GM21447 (cell line): ENCODE measurements around the gene XBP1.
"Not testable (repeated sequence)": the region's sequence is repeated elsewhere in the genome, so short reads cannot be mapped to it uniquely, and the experiment has no call there.

Experiments
- ATAC-seq: cut with Tn5 transposase; IDR thresholded peaks from one replicate; pipeline ENCODE4 v1.9.1; 2021; ENCODE audit not compliant: unreplicated experiment

The XBP1 gene

DNA sequence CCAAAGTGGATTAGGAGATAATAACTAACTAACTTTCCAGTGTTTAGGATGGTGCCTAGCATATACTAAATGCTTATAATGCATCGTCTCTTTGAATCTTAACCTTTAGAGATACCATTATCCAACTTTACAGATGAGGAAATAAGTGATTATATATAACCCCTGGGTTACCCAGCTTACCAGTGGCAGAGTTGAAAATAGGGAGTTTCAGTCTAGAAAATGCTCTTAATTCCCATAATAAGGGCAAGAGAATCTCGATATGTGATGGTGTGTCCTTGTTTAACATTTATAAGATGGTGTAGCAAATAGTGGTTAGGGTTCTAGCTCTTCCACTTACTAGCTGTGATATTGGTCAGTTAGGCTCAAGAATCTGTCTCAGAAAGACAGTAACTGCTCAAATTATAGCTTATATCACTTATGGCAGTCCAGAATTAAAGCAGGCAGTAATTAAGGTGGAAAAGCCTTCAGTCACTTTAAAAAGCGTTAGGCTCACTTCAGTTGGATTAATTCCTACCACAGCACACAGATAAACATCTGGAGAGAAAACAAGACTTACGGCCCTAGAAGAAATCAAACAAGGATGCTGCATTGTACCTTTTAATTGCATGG lies 6.3 kb downstream of the XBP1 start:
- ATAC-seq, result no peak

DNA sequence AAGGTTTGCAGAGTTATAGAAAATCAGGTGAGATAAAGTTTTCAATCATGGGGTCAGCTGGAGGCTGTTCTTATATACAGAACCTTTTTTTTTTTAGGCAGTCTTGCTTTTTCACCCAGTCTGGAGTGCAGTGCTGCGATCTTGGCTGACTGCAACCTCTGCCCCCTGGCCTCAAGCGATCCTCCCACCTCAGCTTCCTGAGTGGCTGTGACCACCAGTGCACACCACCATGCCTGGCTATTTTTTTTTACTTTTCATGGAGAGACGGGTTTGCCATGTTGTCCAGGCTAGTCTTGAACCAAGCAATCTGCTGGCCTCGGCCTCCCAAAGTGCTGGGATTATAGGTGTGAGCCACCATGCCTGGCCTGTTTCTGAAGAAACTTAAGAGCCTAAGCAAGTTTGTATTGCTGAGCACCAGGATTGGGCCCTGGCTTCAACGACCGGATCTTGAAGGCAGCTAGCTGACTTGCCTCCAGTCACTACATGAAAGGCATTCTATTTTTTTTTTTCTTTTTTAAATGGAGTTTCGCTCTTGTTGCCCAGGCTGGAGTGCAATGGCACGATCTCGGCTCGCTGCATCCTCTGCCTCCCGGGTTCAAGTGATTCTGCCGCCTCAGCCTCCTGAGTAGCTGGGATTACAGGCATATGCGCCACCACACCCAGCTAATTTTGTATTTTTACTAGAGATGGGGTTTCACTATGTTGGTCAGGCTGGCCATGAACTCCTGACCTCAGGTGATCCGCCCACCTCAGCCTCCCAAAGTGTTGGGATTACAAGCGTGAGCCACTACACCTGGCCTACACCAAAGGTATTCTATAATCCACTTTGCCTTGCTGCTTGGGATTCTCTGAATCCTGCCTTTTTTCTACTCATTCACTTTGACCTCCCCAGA lies 7.6 kb downstream of the XBP1 start:
- peak; percentile 34 for ATAC-seq

DNA sequence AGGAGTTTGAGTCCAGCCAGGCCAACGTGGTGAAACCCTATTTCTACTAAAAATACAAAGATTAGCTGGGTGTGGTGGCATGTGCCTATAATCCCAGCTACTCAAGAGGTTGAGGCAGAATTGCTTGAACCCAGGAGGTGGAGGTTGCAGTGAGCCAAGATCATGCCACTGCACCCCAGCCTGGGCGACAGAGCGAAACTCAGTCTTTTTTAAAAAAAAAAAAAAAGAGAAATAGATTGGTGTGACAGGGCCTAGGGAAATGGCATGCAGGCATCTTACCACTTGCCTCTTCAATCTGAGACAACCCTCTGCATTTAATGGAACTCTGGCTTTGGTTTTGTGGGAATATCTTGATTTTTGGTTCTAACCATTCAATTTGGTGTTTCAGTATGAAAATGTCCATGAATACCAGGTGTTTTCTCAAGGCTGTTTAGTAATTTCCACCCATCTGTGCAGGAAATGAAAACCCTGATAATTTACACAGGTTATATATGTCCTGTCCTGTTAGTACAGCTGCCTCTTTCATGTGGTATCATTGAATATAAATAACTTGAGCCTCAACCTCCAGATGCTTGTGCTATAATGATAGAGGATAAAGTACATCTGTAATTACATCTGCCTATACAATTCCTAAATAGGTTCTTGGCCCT lies 8.4 kb downstream of the XBP1 start:
- peak; percentile 61 for ATAC-seq

DNA sequence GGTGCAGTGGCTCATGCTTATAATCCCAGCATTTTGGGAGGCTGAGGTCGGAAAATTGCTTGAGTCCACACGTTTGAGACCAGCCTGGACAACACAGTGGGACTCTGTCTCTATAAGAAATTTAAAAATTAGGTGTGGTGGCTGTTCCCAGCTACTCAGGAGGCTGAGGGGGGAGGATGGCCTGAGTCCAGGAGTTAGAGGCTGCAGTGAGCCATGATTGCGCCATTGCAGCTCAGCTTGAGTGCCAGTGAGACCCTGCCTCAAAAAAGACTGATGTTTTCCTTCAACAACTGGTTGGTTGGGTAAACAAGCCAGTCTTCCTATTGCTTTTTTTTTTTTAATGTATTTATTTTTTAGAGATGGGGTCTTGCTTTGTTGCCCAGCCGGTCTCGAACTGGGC lies 9.2 kb downstream of the XBP1 start:
- no peak for ATAC-seq

DNA sequence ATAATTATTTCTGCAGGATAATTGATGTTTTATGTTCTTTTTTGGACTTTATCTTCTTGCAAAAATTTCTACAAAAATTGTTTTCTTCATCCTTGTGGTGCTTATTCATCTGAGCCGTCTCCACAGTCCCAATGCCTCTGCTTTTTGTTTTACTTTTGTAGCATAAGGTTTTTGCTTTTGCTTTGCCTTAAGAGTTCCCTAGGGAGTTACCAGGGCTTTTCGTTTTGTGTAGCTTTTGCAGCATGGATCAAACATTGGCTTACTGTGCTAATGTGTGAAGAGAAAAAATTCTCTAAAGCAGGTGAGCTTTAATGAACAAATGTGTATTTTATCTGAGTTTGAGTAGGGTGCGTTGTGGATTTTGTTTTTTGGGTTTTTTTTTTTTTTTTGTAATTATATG lies 11.8 kb downstream of the XBP1 start:
- ATAC-seq, result no peak

DNA sequence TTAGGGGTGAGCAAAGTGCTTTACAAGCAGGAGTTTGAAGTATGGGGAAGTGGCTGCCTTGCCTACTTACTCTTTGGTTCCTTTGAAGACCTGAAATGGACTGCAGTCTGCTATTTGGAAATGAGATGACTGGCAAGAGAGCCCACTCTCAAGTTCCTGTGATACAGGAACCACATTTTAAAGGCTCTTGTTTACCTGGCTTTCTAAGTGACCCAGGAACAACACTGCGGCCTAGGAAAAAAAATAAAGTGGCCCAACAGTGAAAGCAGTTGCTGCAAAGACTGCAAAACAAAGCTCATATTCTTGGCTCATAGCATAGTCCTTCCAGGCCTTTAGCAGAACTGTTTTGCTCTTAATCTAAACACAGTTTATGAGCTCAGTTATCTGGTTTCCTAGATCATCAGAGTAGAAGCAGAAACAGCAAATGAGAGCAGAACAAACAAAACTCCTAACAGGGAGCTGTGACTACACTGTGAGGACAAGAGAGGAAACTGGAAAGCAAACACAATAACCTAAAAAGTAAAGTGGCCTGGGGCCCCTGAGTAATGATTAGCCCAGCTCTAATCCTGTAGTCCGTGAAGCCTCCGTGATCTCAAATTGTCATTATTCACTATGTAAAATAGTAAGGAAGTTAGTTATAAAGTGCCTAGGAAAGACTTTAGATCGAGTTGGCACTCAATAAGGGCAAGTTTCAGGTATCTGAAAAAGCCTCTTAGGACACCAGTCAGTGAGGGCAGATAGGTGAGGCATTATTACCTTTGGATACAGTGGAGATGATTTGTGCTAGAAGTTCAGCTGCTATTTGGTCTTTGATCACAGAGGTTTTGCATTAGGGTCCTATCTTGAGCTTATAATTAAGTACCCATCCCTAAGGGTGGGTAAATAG lies 16.3 kb downstream of the XBP1 start:
- no peak for ATAC-seq

DNA sequence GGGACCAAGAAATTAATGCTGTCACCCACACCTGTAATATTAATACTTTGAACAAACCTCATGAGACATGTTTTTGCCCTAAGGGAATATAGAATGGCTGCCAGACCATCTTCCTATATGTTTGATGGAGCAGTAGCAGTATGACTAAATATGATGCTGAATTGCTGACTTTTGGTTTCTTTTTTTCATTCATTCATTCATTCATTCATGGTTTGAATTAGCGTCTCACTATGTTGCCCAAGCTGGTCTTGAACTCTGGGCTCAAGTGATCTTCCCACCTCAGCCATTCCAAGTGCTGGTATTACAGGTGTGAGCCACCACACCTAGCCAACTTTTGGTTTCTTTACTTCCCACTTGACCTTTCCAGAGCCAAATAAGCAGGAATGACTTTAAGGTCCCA lies 20.1 kb downstream of the XBP1 start:
- ATAC-seq, result no peak

DNA sequence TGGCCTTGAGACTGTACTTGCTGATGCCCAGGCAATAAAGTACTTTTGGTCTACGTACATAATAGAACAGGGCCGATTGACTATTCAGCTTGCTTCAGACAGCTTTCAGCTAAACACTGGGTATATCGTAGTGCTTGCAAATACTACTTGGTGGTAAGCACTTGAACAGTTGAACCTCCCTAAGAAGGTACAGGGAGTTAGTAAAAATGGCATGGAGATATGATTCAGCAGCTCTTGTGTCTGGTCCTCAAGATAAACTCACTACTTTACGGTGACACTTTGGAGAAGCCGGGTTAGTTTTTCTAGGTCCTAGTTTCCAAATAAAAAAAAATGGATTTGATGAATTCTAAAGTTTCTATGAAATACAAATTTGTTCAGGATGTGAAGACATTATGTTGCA lies 20.5 kb downstream of the XBP1 start:
- ATAC-seq, result no peak

DNA sequence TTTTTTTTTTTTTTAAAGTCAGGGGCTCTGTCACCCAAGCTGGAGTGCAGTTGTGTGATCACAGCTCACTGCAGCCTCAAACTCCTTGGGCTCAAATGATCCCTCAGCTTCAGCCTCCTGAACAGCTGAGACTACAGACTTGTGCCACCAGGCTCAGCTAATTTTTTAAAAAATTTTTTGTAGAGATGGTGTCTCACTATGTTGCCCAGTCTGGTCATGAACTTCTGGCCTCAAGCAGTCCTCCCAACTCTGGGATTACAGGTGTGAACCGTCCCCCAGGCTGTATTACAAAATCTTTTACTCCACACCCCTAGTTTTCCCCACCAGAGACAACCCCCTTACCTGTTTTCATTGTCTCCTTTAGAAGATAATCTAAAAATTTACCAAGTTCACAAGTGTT lies 26.0 kb downstream of the XBP1 start:
- no peak for ATAC-seq

DNA sequence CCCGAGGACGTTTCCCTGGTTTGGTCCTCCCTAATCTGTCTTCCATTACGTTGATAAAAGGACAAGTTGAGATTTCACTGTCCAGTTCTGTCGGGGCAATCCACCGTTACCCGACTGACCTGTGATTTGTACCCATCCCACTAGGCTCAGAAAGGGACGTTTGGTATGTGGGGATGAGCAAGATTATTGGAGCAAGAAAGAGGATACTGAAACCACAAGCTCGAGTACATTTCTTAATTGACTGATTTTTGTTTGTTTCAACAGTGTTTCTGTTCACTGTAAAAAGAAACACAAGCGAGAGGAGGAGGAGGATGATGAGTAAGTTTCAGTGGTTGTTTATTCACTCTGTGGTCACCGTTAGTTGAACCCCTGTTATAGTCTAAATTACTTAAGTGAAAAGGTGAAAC lies 26.9 kb downstream of the XBP1 start:
- ATAC-seq, result peak; percentile 31

DNA sequence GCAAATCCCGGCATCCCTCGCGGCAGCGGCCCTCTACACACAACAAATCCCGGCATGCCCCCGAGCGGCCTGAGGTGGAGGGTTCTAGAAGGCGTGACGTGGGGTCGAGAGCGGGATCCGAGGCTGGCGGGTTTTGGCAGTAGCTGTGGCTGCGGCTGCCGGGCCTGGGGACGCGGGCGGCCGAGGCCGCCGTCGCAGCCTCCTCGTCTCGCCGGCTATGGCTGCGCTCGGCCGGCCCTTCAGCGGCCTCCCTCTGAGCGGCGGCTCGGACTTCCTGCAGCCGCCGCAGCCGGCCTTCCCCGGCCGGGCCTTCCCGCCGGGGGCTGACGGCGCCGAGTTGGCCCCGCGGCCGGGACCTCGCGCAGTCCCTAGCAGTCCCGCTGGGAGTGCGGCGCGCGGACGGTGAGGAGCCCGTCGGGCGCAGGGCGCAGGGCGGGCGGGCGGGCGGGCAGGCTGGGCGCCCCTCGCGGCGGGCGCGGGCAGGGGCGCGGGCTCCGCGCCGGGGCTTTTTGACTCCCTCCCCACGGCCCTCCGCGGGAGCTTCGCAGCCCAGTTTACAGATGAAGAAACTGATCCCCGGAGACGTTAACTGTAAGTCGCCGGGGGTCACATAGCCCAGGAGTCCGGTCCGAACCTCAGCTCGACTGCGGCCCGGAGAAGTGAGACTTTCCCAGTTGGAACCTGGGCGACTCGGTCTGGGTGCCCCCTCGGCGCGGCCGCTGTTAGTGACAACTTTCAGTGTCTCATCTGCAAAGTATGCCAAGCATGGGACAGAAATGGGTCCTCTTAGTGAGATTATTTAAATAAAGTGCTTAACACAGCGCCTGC lies 27.5 kb downstream of the XBP1 start, which contains the start of gene CCDC117:
CCDC117 (plus strand) TSS at position 63 of the 828 bp plus-strand sequence; CDS start at position 218, 155 bp downstream.
- ATAC-seq, result peak; percentile 81

DNA sequence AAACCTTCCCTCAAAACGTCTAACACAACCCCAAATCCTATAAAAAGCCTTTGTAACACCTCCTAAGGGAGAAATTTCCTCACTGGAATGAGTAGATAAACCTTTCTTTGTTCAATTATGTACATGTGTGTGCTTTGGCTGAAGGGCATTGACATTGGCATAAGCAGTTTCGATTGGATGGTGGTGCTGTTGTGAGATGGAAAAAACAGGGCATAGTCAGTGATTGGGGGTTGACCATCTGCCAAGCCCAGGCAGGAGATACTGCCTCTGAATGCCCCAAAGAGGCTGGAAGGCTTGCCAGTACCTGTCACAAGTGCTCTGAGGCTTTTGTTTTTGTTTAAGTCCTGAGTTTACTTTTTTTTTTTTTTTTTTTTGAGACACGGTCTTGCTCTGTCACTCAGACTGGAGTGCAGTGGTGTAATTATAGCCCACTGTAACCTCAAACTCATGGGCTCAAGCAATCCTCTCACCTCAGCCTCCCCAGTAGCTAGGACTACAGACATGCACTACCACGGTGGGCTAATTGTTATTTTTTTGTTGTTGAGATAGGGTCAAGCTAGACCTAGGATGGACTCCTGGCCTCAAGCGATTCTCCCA lies 29.1 kb downstream of the XBP1 start:
- no peak for ATAC-seq

DNA sequence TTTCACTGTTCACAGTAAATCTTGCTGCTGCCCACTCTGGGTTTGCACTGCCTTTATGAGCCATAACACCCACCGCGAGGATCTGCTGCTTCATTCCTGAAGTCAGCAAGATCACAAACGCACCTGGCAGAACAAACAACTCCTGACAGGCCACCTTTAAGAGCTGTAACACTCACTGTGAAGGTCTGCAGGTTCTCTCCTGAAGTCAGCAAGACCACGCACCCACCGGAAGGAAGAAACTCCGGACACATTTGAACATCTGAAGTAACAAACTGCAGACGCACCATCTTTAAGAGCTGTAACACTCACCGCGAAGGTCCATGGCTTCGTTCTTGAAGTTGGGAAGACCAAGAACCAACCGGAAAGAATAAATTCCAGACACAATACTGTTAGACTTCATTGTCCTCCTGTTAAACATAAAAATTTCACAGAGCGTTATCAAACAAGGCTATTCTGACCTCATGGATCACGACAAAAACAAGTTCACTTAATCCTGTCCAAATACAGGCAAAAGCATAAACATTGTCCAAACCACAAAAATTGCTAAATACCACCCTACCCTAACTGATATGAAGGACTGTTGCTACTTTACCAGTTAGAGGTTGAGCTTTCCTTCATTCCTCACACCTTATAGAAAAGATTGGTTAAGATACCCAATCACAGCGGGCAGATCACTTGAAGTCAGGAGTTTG lies 30.8 kb downstream of the XBP1 start:
- ATAC-seq, result no peak

DNA sequence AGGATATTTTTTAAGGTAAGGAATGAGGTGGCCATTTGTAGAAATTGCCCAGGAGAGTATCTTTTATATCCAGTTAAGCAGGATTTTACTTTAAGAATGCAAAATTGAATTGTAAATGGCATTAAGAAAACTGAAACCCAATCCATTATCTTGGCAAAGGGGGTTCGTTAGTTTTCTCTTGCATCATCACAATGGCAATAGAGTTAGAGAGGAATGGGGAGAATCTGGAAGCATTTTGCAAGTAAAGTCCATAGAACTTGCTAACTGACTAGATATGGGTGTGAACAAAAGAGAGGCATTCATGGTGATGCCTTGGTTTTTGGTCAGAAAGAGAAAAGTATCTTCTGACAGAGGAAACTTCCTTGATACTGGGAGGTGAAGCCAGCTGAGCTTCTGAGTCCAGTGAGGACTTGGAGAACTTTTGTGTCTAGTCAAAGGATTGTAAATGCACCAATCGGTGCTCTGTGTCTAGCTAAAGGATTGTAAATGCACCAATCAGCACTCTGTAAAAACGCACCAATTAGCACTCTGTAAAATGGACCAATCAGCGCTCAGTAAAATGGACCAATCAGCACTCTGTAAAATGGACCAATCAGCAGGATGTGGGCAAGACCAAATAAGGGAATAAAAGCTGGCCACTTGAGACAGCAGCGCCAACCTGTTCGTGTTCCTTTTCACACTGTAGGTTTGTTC lies 31.5 kb downstream of the XBP1 start:
- no peak for ATAC-seq

DNA sequence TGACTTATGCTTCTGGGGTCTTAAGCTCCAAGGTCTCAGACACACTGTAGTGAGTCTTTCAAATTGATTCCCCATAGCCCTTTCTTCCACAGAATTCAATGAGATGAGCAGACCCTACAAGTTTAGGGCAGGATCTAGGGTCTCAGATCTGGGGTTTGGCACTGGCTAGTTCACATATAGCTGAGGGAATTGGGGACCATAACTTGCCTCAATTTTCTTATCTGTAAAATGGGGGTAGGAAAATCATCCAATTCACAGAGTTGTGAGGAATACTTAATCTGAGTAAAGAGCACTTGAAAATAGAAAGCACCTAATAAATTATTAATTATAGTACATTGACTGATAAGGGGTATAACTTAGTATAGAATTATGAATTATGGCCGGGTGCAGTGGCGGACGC lies 33.7 kb downstream of the XBP1 start:
- no peak for ATAC-seq

DNA sequence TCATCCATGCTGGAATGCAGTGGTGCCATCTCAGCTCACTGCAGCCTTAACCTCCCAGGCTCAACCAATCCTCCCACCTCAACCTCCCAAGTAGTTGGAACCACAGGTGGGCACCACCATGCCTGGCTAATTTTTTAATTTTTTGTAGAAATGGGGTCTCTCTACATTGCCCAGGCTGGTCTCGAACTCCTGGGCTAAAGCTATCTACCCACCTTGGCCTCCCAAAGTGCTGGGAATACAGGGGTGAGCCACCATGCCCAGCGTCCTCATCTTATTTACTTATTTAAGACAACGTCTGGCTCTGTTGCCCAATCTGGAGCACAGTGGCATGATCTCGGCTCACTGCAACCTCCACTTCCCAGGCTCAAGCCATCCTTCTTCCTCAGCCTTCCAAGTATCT lies 38.4 kb downstream of the XBP1 start:
- not testable (repeated sequence) for ATAC-seq

DNA sequence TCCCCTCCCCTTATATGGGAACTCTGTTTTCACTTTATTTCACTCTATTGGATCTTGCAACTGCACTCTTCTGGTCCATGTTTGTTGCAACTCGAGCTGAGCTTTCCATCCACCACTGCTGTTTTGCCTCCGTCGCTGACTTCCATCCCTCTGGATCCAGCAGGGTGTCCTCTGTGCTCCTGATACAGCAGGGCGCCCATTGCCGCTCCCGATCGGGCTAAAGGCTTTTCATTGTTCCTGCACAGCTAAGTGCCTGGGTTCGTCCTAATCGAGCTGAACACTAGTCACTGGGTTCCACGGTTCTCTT lies 39.0 kb downstream of the XBP1 start:
- no peak for ATAC-seq

DNA sequence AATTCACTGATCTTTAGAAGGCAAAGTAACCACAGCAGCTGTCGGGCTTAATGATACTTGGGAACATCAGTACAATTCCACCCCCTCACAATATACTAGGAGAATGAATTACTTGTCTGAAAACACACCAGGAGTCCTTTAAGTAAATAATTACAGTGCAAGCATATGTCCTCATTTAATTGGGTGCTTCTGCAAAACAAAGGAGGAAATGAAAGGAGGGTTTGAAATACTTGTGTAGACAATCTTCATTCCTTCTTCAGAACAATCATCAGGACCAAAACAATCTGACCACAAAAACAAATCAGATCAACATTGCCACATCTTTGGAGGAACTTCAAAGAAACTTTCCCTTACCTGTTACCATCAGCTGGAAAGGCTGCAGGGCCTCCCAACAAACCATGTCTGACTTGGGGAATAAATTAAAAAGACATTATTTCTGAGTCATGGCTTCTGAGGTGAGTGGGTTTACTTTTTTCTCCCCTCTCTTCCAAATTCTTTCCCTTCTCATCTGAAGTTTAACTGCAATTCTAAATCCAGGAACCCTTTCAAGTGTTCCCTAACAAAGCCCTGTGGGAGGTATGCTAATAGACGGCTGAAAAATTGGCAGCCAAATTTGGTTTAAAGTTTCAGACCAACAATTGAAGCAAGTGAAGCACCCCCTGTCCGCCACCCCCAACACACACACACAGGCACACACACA lies 40.4 kb downstream of the XBP1 start:
- no peak for ATAC-seq
